ENCODE data around the gene KSR2. TPM values are rescaled to one million over a fixed set of nuclear protein-coding genes. Genes with fewer than 3 reads are reported as not detected.

KSR2 gene
- total and polyA plus RNA-seq, 2 experiments from 2014 or later: under 0.01 to 0.02 TPM

GRCh38 chr12:117977373-117977772 is 8.6 kb upstream of the KSR2 start:
- Histone ChIP-seq H3K9me3 (ENCODE audit: low read depth) (no peaks in the 10 kb centered on the region), H3K4me1 (ENCODE audit: low read depth) (no peaks in the 10 kb centered on the region), H3K36me3 (no peaks in the 10 kb centered on the region), H3K27me3 (peaks cover 15% of the 10 kb centered on the region), H3K27ac (no peak overlapping the region), H3K4me3 (no peak overlapping the region)
- TF ChIP-seq, protein P1, sequence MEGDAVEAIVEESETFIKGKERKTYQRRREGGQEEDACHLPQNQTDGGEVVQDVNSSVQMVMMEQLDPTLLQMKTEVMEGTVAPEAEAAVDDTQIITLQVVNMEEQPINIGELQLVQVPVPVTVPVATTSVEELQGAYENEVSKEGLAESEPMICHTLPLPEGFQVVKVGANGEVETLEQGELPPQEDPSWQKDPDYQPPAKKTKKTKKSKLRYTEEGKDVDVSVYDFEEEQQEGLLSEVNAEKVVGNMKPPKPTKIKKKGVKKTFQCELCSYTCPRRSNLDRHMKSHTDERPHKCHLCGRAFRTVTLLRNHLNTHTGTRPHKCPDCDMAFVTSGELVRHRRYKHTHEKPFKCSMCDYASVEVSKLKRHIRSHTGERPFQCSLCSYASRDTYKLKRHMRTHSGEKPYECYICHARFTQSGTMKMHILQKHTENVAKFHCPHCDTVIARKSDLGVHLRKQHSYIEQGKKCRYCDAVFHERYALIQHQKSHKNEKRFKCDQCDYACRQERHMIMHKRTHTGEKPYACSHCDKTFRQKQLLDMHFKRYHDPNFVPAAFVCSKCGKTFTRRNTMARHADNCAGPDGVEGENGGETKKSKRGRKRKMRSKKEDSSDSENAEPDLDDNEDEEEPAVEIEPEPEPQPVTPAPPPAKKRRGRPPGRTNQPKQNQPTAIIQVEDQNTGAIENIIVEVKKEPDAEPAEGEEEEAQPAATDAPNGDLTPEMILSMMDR (IDR thresholded peaks at IDR 0.05; ENCODE audit: low read depth, low read length): no peak
- no peak for DNase-seq (ENCODE audit: low read depth in 1 of 2, low spot score in 1 of 2)

- DNase-seq (ENCODE audit: low read depth in 1 of 2, low spot score in 1 of 2): no peak
- no peaks in the 10 kb centered on the region for H3K4me1 ChIP-seq (ENCODE audit: low read depth)
- no peak overlapping the region for H3K27ac ChIP-seq
- TF ChIP-seq, protein P1 (IDR thresholded peaks at IDR 0.05; ENCODE audit: low read depth, low read length): no peak
- H3K36me3 ChIP-seq: no peaks in the 10 kb centered on the region
- H3K27me3 ChIP-seq: peaks cover 20% of the 10 kb centered on the region
- no peaks in the 10 kb centered on the region for H3K9me3 ChIP-seq (ENCODE audit: low read depth)
- H3K4me3 ChIP-seq: no peak overlapping the region
These were observed 6.2 kb upstream of the KSR2 start for GRCh38 chr12:117975006-117975405.

- H3K4me3 ChIP-seq: no peak overlapping the region
- TF ChIP-seq, protein P1 (IDR thresholded peaks at IDR 0.05; ENCODE audit: low read depth, low read length): no peak
- H3K9me3 ChIP-seq (ENCODE audit: low read depth): no peaks in the 10 kb centered on the region
- no peak overlapping the region for H3K27ac ChIP-seq
- DNase-seq (ENCODE audit: low read depth in 1 of 2, low spot score in 1 of 2): no peak
- H3K4me1 ChIP-seq (ENCODE audit: low read depth): no peaks in the 10 kb centered on the region
- peaks cover 38% of the 10 kb centered on the region for H3K27me3 ChIP-seq
- no peaks in the 10 kb centered on the region for H3K36me3 ChIP-seq
These were observed 3.5 kb upstream of the KSR2 start for GRCh38 chr12:117972301-117972700.

GRCh38 chr12:117970334-117970733 is 1.5 kb upstream of the KSR2 start:
- H3K27me3 ChIP-seq: peaks cover 58% of the 10 kb centered on the region
- no peak for DNase-seq (ENCODE audit: low read depth in 1 of 2, low spot score in 1 of 2)

GRCh38 chr12:117968151-117968789 is 520 bp downstream of the KSR2 start:
- no peak for DNase-seq (ENCODE audit: low read depth in 1 of 2, low spot score in 1 of 2)
- H3K27ac ChIP-seq: no peak overlapping the region
- peaks cover 68% of the 10 kb centered on the region for H3K27me3 ChIP-seq
- TF ChIP-seq, protein P1 (IDR thresholded peaks at IDR 0.05; ENCODE audit: low read depth, low read length): no peak
- no peaks in the 10 kb centered on the region for H3K4me1 ChIP-seq (ENCODE audit: low read depth)
- H3K36me3 ChIP-seq: no peaks in the 10 kb centered on the region
- peak overlapping the region; percentile 43 for H3K4me3 ChIP-seq
- H3K9me3 ChIP-seq (ENCODE audit: low read depth): no peaks in the 10 kb centered on the region

More at GRCh38 chr12:117970334-117970733, 1.5 kb upstream of the KSR2 start:
- no peak overlapping the region for H3K4me3 ChIP-seq
- no peaks in the 10 kb centered on the region for H3K36me3 ChIP-seq
- TF ChIP-seq, protein P1 (IDR thresholded peaks at IDR 0.05; ENCODE audit: low read depth, low read length): no peak
- H3K9me3 ChIP-seq (ENCODE audit: low read depth): no peaks in the 10 kb centered on the region
- no peaks in the 10 kb centered on the region for H3K4me1 ChIP-seq (ENCODE audit: low read depth)
- no peak overlapping the region for H3K27ac ChIP-seq
